HG02870 (cell line): ENCODE measurements around the gene SLAMF9.

Experiments used
- ATAC-seq: cut with Tn5 transposase; IDR thresholded peaks from one replicate; pipeline ENCODE4 v1.9.1; 2021; ENCODE audit warnings: mild to moderate bottlenecking, moderate library complexity; ENCODE audit not compliant: unreplicated experiment

The SLAMF9 gene

DNA sequence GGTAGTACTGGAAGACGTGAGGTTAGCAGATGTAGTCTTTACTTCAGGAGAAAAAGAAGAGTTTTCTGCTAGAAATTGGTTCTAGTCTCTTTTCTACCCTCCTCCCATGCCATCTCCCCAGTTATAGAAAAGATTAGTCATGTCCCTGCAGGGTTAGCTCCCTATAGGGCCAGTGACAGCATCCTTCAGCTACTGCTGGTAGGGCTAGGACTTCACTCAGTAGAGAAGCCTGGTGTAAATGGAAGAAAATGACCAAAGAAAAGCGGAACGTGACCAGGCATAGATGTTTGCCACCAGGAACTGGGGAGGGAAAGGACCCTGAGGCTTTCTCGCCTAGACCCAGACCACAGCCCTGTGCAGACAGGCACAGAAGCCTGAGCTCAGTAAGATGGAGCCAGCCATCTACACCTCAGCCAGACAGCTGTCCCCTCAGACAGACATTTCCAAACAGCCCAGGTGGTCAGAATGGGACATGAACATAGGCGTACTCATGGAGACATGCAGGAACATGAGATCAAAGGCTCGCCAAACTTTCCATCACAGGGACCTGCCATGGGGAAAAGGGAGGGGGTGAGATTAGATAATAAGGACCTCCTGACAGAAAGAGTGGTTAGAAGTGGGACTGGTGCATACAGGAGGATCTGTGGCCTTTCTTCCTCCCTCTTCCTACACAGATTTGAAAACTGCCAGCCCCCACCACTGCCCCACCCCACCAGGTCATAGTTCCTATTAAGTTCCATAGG, 23.5 kb upstream of the SLAMF9 start:
- no peak for ATAC-seq

- ATAC-seq: no peak
Observed at GRCh38 chr1:159974350-159974965, 20.4 kb upstream of the SLAMF9 start.

DNA sequence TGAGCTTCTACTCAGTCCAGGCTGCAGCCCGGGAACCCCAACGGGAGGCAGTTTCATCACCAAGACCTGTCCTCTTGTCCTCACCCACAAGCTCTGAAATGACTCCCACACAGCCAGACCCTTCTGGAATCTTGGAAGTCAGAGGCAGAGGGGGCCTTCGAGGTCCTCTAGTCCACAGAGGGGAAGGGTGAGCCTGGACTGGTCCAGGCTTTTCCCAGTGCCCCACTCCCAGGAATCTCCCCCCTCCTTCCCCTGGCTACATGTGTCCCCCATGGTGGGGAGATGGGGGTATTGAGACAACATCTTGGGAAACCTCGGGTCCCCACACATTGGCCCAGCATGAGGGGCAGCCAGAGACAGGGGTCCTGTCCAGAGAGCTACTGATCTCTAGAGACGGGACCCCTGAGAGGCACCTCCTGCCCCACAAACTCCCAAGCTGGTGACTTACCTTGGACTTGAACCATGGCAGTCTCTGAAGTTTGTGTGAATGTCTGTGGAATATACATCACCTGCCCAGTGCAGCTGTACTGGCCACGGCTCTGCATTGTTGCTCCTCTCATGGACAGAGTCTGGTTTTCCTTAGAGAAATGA, 19.4 kb upstream of the SLAMF9 start:
- ATAC-seq: no peak

DNA sequence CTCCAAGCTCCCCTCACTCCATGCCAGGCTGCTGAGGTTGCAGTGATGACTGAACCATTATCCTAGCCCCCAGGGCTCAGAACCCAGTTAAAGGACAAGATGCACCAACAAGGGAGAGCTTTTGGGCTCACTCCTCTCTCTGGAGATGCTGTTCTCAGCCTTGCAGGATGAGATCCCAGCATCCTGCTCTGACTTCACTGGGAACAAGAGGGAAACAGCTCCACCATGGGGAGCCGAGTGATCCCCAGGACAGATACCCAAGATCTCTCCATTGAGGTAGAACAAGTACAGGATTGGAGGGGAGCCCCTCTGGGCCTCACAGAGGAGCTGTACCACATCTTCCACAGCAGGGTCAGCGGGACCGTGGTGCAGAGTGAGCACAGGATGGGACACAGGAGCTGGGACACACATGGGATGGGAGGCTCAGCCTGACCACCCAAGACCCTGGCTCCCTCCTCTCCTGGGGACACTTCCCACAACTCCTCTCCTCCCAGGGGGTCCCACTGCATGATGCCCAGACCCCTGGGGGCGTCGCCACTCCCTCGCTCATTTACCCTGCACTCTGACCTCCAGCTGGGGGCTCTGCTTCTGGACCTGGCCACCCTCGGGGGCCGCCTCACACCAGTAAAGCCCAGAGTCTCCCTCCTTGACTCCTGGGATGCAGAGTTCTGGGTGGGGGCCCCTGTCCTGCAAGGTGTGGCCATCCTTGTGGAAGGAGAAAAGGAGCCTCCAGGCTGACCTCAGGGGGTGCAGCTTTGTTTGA, 18.6 kb upstream of the SLAMF9 start:
- ATAC-seq: no peak

GRCh38 chr1:159970932-159971342, 16.9 kb upstream of the SLAMF9 start:
- no peak for ATAC-seq

DNA sequence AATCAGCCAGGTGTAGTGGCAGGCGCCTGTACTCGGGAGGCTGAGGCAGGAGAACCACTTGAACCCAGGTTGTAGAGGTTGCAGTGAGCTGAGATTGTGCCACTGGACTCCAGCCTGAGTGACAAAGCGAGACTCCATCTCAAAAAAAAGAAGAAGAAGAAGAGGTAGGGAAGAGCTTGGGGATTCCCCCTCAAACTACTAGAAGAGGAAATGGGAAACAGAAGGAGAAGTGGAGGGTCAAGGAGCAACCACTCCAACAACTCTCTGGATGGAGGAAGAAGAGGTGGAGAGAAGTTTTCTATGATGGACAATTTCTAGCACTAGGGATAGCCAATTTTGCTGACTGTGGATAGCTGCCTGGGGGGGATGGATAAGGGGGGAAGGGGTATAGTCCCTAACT, 14.9 kb upstream of the SLAMF9 start:
- no peak for ATAC-seq

- no peak for ATAC-seq
Observed at GRCh38 chr1:159965263-159965662, 11.2 kb upstream of the SLAMF9 start.

DNA sequence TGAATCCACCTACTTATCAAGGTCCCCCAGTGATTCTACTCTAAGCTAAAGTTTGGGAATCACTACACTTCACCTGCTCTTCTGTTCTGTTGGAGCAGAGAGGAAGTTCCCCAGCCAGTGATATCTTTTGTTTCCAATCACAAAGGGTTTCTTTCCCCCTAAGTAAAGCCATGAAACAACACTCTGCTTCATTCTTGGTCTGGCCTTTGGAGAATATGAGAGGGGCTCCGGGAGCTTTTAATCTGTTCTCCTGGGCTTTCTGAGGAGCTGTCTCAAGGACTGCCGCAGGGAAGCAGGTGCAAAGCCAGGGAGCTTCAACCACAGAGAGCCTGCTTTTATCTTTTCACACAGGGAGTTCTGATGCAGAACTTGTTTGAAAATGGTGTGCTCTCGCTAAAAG, 10.1 kb upstream of the SLAMF9 start:
- ATAC-seq: no peak

GRCh38 chr1:159962176-159962575, 8.1 kb upstream of the SLAMF9 start:
- ATAC-seq: no peak

DNA sequence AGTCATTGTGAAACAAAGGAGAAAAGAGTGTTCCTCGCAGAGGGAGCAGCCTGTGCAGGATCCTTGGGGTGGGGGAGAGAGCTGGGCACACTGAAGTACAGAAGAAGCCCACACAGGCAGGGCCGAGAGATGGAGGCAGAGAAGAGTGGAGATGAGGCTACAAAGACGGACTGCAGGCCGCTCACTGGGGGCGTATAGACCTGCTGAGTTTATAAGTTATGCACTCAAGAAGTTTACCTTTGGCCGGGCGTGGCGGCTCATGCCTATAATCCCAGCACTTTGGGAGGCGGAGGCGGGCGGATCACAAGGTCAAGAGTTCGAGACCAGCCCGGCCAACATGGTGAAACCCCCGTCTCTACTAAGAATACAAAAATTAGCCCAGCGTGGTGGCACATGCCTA, 7.6 kb upstream of the SLAMF9 start:
- ATAC-seq: no peak

- ATAC-seq: no peak
Observed at GRCh38 chr1:159960721-159961381, 6.8 kb upstream of the SLAMF9 start.

GRCh38 chr1:159959451-159959850, 5.4 kb upstream of the SLAMF9 start:
- no peak for ATAC-seq

- ATAC-seq: peak; percentile 85
Observed at GRCh38 chr1:159958719-159959380, 4.8 kb upstream of the SLAMF9 start.

- no peak for ATAC-seq
Observed at GRCh38 chr1:159957824-159958268, 3.8 kb upstream of the SLAMF9 start.

- no peak for ATAC-seq
Observed at GRCh38 chr1:159955456-159955855, 1.4 kb upstream of the SLAMF9 start.

- ATAC-seq: no peak
Observed at GRCh38 chr1:159952932-159953331, 1.1 kb downstream of the SLAMF9 start.

DNA sequence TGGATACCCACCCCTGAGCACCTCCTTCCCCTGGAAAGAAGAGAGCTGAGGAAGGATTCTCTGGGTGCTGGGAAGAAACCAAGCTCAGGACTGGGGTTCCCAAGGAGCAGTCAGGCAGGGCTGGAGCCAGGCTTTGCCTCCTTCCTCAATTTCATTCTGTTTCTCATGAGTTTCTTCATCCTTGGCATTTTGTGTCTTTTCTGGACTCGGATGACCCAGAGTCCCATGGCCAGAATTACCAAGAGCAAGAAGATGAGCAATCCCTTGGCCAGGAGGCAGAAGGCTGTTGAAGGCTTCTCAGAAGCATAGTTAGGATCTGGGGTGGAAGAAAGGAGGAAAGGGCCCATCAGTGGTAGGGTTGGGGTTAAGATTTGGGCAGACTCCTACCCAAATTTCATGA, 2.5 kb downstream of the SLAMF9 start:
- no peak for ATAC-seq

GRCh38 chr1:159951016-159951415, 3.0 kb downstream of the SLAMF9 start:
- no peak for ATAC-seq

DNA sequence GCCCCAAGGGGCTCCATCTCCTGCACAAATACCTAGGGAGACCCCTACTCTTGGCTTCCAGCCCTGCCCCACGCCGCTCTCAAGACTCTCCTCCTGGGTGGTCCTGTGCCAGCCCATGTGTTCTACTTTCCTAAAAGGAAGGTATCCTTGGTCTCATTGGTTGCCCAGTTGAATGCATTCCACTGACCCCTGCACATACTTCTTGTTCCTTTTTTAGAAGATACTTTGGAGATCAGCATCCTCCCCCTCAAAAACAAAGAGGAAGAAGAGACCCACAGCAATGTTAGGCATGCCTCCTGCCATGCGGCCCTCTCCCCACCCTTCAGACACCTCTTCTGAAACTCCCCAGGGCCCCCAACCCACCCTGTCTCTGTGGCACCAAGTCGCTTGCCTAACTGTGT, 4.1 kb downstream of the SLAMF9 start:
- no peak for ATAC-seq

DNA sequence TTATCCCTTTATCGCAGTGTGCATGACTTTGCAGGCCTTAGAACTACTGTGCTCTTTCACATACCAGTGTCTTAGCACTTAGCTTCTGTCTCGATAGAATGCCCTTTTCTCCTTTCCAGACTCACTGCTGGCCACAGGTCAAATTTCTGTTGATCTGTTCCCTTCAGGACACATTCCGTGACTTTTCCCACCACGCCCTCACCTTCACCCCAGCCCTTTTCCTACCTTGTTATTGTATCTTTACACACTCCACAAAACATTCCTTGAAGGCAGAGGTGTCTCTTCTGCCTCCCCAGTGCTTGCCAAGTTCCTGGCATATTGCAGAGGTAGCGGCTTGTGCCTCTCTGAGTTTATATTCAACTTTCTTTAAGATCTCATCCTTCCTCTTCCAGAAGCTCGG, 4.9 kb downstream of the SLAMF9 start:
- ATAC-seq: no peak

DNA sequence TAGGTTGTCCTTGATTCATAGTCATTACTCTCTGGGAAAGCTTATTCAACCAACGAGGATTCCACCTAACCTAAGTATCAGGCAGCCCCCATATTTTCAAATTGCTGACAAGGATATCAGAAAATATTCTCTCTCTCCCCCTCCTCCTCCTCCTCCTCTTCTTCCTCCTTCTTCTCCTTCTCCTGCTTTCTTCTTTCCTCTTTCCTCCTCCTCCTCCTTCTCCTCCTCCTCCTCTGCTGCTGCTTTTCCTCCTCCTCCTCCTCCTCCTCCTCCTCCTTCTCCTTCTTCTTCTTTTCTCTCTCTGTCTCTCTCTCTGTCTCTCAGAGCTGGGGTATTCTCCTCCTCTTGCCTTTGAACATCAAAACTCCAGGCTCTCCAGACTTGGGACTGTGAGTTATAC, 6.1 kb downstream of the SLAMF9 start:
- ATAC-seq: no peak
